Stromal cell of bone marrow (primary cell): ENCODE results near the gene AGBL4.

Experiments
- DNase-seq: peaks from one replicate; pipeline ENCODE4 v3.0.0-alpha.2; 2012; ENCODE audit warnings: low read depth

The AGBL4 gene

GRCh38 chr1:49694251-49694827 is 329.4 kb downstream of the AGBL4 start:
- no peak for DNase-seq

GRCh38 chr1:49686107-49686506 is 337.6 kb downstream of the AGBL4 start:
- no peak for DNase-seq

DNA sequence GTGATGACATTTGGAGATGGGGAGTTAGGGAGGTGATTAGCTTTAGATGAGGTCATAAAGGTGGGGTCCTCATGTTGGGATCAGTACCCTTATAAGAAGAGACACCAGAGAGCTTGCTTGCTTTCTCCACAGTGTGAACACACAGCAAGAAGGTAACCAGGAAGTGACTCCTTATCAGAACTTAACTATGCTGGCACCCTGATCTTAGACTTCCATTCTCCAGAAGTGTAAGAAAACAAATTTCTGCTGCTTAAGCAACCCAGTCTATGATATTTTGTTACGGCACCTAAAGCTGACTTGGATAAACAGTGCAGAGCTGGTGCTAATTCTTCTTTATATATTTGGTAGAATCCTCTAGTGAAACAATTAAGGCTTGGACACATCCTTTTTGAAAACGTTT is 346.0 kb downstream of the AGBL4 start:
- no peak for DNase-seq

DNA sequence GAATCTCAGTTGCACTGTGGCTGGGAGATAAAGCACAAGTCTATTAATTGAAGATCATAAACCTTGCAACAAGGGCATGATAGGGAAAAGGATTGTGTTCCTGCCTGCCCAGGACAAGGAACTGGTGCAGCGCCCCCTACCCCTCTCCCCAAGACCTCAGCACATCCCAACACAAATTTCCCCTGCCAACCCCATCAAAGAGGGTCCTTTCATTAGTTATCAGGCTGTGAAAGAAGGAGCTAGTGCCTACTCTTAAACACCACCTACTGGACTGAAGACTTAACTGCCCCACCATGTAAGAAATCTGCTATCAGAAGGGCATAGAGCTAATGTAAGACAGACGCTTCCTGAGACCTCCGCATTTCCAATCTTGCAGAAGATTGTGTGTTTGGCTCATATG is 372.6 kb downstream of the AGBL4 start:
- DNase-seq = no peak

DNA sequence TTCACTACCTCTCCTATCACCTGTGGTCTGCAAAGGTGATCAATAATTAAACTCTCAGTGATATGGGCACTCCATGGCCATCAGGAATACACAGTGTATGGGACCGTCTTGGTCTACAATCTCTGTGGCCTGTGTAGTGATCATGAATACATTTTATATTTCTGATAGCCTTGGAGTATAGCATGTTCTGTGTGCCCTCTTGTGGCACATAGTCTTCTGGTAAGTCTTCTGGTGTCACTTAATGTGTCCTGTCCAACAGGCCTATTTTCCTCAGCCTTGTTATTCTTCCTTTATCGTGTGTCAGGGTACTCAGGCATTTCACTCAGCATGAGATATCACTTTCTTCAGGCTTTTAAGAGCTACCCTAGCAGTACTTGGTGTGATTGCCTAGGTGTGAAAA is 393.6 kb downstream of the AGBL4 start:
- DNase-seq = no peak

GRCh38 chr1:49627781-49628180 is 396.0 kb downstream of the AGBL4 start:
- DNase-seq = no peak

GRCh38 chr1:49626472-49626871 is 397.3 kb downstream of the AGBL4 start:
- DNase-seq = no peak

- DNase-seq = no peak
Observed at GRCh38 chr1:49622877-49623276, 400.9 kb downstream of the AGBL4 start.

GRCh38 chr1:49606082-49606481 is 417.7 kb downstream of the AGBL4 start:
- DNase-seq = no peak

- no peak for DNase-seq
Observed at GRCh38 chr1:49597436-49597835, 426.3 kb downstream of the AGBL4 start.

DNA sequence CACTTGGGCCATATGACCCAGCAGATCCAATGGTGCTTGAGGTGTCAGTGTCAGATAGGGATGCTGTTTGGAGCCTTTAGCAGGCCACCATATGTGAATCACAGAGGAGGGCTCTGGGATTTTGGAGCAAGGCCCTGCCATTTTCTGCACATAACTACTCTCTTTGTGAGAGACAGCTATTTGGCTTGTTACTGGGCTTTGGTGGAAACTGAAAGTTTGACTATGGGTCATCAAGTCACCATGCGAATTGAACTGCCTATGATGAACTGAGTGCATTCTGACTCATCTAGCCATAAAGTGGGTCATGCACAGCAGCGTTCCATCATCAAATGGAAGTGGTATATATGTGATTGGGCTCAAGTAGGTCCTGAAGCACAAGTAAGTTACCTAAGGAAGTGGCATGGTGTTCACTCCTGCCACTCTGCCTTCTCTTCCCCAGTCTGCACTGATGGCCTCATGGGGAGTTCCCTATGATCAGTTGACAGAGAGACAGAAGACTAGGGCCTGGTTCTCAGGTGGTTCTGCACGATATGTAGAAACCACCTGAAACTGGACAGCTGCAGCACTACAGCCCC is 447.3 kb downstream of the AGBL4 start:
- no peak for DNase-seq

DNA sequence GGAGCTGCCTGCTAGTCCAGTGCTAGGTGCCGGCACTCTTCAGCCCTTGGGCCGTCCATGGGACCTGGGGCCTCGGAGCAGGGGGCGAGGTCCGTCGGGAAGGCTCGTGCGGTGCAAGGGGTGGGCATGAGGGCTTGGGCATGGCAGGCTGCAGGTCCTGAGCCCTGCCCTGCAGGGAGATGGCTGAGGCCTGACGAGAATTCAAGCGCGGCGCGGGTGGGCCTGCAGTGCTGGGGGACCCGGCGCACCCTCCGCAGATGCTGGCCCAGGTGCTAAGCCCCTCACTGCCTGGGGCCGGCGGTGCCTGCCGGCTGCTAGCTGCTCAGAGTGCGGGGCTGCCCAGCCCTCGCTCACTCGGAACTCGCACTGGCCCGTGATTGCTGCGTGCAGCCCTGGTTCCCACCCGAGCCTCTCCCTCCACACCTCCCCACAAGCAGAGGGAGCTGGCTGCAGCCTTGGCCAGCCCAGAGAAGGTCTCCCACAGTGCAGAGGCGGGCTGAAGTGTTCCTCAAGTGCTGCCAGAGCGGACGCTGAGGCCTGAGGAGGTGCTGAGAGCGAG is 467.0 kb downstream of the AGBL4 start:
- DNase-seq = no peak

- no peak for DNase-seq
Observed at GRCh38 chr1:49552101-49552500, 471.7 kb downstream of the AGBL4 start.

DNA sequence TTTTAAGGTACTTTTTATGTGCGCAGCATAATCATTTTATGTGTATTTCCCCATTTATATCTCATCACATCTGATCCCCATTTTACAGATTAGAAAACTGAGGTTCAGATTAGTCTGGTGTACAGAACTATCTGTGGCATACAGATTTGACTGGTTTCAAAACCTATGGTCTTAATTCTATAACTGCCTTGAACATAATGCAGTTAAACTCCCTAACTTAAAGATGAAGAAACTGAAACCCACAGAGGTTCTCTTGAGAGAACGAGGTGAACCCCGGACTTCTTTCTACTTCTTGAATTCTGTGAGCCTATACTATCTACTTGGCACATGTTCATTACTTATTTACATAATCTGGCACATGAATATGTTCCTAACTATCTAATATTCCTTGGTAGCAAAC is 479.1 kb downstream of the AGBL4 start:
- no peak for DNase-seq

GRCh38 chr1:49541096-49541752 is 482.5 kb downstream of the AGBL4 start:
- DNase-seq = no peak

DNA sequence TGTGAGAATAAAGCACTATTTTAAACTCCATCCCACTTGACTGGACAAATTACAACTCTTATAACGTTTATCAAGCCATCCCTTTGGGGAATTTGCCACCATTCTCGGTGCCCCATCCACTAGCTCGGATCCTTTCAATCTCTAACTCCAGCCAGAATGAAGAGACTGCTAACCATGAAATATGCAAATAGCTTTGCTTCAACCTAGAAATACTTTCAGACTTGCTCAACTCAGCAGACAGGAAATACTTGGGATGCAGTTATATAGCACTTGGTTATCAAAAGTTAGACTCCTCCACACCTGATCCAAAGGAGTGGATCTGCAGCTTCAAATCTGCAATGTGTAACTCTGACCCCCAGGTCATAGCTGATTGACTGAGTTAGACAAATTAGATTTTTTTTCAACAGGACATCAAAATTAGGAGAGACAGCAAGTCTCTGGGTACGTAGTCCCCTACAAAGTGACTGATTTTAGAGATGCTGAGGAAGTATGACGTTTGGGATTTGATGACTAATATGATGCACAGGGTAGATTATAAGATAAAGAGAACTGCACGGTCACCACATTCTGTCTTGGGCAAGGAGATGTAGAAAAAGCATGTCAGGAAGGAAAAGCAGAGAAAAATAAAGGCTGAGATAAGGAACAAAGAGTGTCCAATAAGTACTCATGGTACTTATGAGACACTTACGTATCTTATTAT is 496.0 kb downstream of the AGBL4 start:
- no peak for DNase-seq

- DNase-seq = no peak
Observed at GRCh38 chr1:49526672-49527071, 497.1 kb downstream of the AGBL4 start.

DNA sequence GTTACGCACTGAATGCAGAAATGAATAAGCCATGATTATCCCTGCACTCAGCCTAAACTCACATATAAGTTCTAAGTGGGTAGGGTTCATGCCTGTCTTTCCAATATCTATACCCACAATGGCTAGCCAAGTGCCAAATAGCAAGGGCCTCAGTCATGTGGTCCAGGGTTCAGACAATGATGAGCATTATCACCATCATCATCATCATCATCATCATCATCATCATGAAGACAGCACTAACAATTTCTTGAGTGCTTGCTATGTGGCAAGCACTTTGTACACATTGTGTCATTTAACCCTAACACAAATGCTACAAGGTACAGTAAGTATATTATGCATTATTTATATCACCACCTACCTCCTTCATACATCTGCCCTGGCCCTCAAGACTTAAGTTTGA is 500.0 kb downstream of the AGBL4 start:
- DNase-seq = no peak

GRCh38 chr1:49466961-49467360 is 556.8 kb downstream of the AGBL4 start:
- DNase-seq = no peak

DNA sequence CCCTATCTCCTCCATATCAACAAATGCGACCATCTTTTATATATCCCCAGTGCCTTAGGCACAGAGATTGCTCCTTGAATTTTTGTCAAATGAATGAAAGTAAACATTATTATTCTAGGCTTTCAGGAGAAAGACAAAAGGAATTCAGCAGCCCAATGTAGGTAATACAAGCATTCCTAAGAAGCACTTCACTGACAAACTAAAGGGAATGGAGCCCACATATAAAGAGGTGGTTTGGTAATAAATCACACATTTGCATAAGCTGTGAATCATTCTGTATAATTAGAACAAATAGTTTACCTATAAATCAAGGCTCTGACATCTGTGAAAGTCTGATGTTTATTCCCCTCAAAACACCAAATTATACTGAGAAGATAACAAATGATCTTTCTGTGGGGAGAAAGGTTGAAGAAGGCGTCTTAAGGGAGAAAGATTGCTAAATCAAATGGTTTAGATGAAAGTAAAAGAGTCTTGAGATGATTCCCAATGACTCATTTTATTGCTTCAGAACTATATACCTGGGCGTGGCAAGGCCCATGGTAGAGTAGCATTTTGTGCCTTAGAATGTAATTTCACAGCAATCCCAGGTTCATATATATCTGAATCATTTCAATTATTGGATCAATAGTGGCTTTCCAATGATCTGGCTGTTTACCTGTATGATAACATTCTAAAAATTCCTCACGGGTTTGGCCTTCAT is 558.1 kb downstream of the AGBL4 start:
- no peak for DNase-seq

DNA sequence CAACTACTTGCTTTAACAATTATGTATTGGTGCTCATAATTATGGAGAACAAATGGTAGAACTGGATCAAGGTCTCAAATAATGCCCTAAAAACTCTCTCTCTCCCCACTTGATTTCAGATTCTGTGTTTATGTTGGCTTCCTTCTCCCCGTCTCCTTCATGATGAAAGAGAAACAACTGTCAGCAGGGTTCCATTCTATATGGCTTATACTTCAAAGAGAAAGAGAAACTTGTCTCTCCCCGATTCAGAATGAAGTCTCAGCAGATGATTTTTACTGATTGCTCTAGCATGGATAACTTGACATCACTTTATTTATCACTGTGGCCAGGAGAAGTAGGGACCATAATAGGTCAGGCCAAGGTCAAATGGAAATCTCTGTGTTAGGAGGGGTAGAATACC is 575.6 kb downstream of the AGBL4 start:
- DNase-seq = no peak

- no peak for DNase-seq
Observed at GRCh38 chr1:49436865-49437264, 586.9 kb downstream of the AGBL4 start.
